ENCODE results near the gene C9orf57. TPM values are rescaled to one million over a fixed set of nuclear protein-coding genes. Genes with fewer than 3 reads are reported as not detected.

C9orf57 gene
- total RNA-seq, 4 donors from 2014 or later, result not detected

DNA sequence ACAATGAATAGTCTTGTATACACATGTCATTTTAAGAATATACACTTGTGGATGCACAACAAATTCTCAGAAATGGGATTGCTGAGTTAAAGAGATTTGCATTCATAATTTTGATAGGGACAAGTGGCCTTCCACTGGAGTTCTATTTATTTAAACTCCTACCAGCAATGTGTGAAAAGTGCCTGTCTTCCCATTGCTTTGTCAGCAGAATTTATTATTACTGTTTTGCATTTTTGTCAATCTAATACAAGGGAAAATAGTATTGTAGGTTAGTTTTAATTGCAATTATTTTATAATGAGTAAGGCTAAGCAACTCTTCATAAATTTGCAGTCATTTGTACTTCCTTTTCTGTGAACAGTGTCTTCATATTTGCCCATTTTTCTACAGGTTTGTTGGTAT, 55.0 kb downstream of the C9orf57 start:
- DNase-seq, result no peak
- intact Hi-C loops (cut with DNase I; ENCODE audit: low total_unique reads), result no loop called here
- H3K9me3 ChIP-seq, result no peaks in the 10 kb centered on the region
- no peaks in the 10 kb centered on the region for H3K27me3 ChIP-seq
- TF ChIP-seq, protein P1, sequence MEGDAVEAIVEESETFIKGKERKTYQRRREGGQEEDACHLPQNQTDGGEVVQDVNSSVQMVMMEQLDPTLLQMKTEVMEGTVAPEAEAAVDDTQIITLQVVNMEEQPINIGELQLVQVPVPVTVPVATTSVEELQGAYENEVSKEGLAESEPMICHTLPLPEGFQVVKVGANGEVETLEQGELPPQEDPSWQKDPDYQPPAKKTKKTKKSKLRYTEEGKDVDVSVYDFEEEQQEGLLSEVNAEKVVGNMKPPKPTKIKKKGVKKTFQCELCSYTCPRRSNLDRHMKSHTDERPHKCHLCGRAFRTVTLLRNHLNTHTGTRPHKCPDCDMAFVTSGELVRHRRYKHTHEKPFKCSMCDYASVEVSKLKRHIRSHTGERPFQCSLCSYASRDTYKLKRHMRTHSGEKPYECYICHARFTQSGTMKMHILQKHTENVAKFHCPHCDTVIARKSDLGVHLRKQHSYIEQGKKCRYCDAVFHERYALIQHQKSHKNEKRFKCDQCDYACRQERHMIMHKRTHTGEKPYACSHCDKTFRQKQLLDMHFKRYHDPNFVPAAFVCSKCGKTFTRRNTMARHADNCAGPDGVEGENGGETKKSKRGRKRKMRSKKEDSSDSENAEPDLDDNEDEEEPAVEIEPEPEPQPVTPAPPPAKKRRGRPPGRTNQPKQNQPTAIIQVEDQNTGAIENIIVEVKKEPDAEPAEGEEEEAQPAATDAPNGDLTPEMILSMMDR (IDR thresholded peaks at IDR 0.05), result no peak
- no peak for TF ChIP-seq POLR2A (IDR thresholded peaks at IDR 0.05)
- H3K27ac ChIP-seq, result no peak overlapping the region
- H3K4me3 ChIP-seq, result no peak overlapping the region
- H3K4me1 ChIP-seq, result no peaks in the 10 kb centered on the region
- no peaks in the 10 kb centered on the region for H3K36me3 ChIP-seq

Small RNA genes within 50 kb of the gene (small RNA-seq; reads per million reads assigned to genes)
- gene HSPB1P1, result not detected

Other genes starting within 250 kb of the C9orf57 start
- 10 to 100 TPM; 11.5 to 67.2 (median 16.2) TPM for gene ABHD17B, start 149.4 kb downstream of the C9orf57 start, total RNA-seq
- 10 to 100 TPM in 3 of 4 donors, 1 to 10 TPM in 1; 8.2 to 22.0 (median 15.9) TPM for gene C9orf85, start 149.0 kb downstream of the C9orf57 start, total RNA-seq
- 10 to 100 TPM in 1 of 4 donors, 1 to 10 TPM in 1, not detected in 2; 4.8 to 26.6 TPM for gene GDA, start 88.8 kb upstream of the C9orf57 start, total RNA-seq

All from uterus (tissue), 4 donors.